ENCODE data around the gene FERMT1.

Gene FERMT1

GRCh38 chr20:6100246-6100645, 22.6 kb downstream of the FERMT1 start:
- Mint-ChIP-seq H3K4me3 (no peak overlapping the region), H3K27me3 (peaks cover 6% of the 10 kb centered on the region), H3K4me1 (ENCODE audit: low read depth) (no peaks in the 10 kb centered on the region), H3K36me3 (ENCODE audit: low read depth) (no peaks in the 10 kb centered on the region), H3K9me3 (no peaks in the 10 kb centered on the region), H3K27ac (no peak overlapping the region)
- DNase-seq, result no peak

GRCh38 chr20:6099819-6100218, 23.0 kb downstream of the FERMT1 start:
- Mint-ChIP-seq H3K27ac (no peak overlapping the region), H3K27me3 (peaks cover 6% of the 10 kb centered on the region), H3K4me1 (ENCODE audit: low read depth) (no peaks in the 10 kb centered on the region), H3K36me3 (ENCODE audit: low read depth) (no peaks in the 10 kb centered on the region), H3K4me3 (no peak overlapping the region), H3K9me3 (no peaks in the 10 kb centered on the region)
- no peak for DNase-seq

GRCh38 chr20:6095409-6095808, 27.4 kb downstream of the FERMT1 start:
- no peak overlapping the region for H3K27ac Mint-ChIP-seq
- no peaks in the 10 kb centered on the region for H3K4me1 Mint-ChIP-seq (ENCODE audit: low read depth)
- H3K4me3 Mint-ChIP-seq, result no peak overlapping the region
- peaks cover 22% of the 10 kb centered on the region for H3K27me3 Mint-ChIP-seq
- no peak for DNase-seq
- H3K9me3 Mint-ChIP-seq, result no peaks in the 10 kb centered on the region
- H3K36me3 Mint-ChIP-seq (ENCODE audit: low read depth), result no peaks in the 10 kb centered on the region

- Mint-ChIP-seq H3K36me3 (ENCODE audit: low read depth) (no peaks in the 10 kb centered on the region), H3K4me3 (no peak overlapping the region), H3K27me3 (peaks cover 25% of the 10 kb centered on the region), H3K27ac (no peak overlapping the region), H3K4me1 (ENCODE audit: low read depth) (no peaks in the 10 kb centered on the region), H3K9me3 (no peaks in the 10 kb centered on the region)
- DNase-seq, result no peak
Measured at GRCh38 chr20:6094565-6094964, 28.3 kb downstream of the FERMT1 start.

- no peaks in the 10 kb centered on the region for H3K36me3 Mint-ChIP-seq (ENCODE audit: low read depth)
- DNase-seq, result no peak
- no peaks in the 10 kb centered on the region for H3K4me1 Mint-ChIP-seq (ENCODE audit: low read depth)
- peaks cover 27% of the 10 kb centered on the region for H3K27me3 Mint-ChIP-seq
- H3K9me3 Mint-ChIP-seq, result no peaks in the 10 kb centered on the region
- no peak overlapping the region for H3K27ac Mint-ChIP-seq
- no peak overlapping the region for H3K4me3 Mint-ChIP-seq
Measured at GRCh38 chr20:6094063-6094462, 28.8 kb downstream of the FERMT1 start.

GRCh38 chr20:6091661-6092060, 31.2 kb downstream of the FERMT1 start:
- Mint-ChIP-seq H3K4me3 (no peak overlapping the region), H3K36me3 (ENCODE audit: low read depth) (no peaks in the 10 kb centered on the region), H3K27me3 (peaks cover 25% of the 10 kb centered on the region), H3K4me1 (ENCODE audit: low read depth) (no peaks in the 10 kb centered on the region), H3K27ac (no peak overlapping the region), H3K9me3 (no peaks in the 10 kb centered on the region)
- no peak for DNase-seq

- no peak overlapping the region for H3K4me3 Mint-ChIP-seq
- no peaks in the 10 kb centered on the region for H3K36me3 Mint-ChIP-seq (ENCODE audit: low read depth)
- no peak for DNase-seq
- H3K27me3 Mint-ChIP-seq, result peaks cover 6% of the 10 kb centered on the region
- H3K27ac Mint-ChIP-seq, result no peak overlapping the region
- no peaks in the 10 kb centered on the region for H3K4me1 Mint-ChIP-seq (ENCODE audit: low read depth)
- no peaks in the 10 kb centered on the region for H3K9me3 Mint-ChIP-seq
Measured at GRCh38 chr20:6086868-6087267, 36.0 kb downstream of the FERMT1 start.

- Mint-ChIP-seq H3K27ac (no peak overlapping the region), H3K4me3 (no peak overlapping the region), H3K4me1 (ENCODE audit: low read depth) (no peaks in the 10 kb centered on the region), H3K9me3 (no peaks in the 10 kb centered on the region), H3K36me3 (ENCODE audit: low read depth) (no peaks in the 10 kb centered on the region), H3K27me3 (no peaks in the 10 kb centered on the region)
- no peak for DNase-seq
Measured at GRCh38 chr20:6083926-6084325, 38.9 kb downstream of the FERMT1 start.

GRCh38 chr20:6081236-6081635, 41.6 kb downstream of the FERMT1 start:
- no peak overlapping the region for H3K27ac Mint-ChIP-seq
- H3K9me3 Mint-ChIP-seq, result no peaks in the 10 kb centered on the region
- DNase-seq, result no peak
- H3K4me3 Mint-ChIP-seq, result no peak overlapping the region
- H3K4me1 Mint-ChIP-seq (ENCODE audit: low read depth), result no peaks in the 10 kb centered on the region
- peaks cover 4% of the 10 kb centered on the region for H3K27me3 Mint-ChIP-seq
- no peaks in the 10 kb centered on the region for H3K36me3 Mint-ChIP-seq (ENCODE audit: low read depth)

GRCh38 chr20:6079016-6079415, 43.8 kb downstream of the FERMT1 start:
- Mint-ChIP-seq H3K27ac (no peak overlapping the region), H3K9me3 (no peaks in the 10 kb centered on the region), H3K36me3 (ENCODE audit: low read depth) (no peaks in the 10 kb centered on the region), H3K4me3 (no peak overlapping the region), H3K4me1 (ENCODE audit: low read depth) (no peaks in the 10 kb centered on the region), H3K27me3 (peaks cover 4% of the 10 kb centered on the region)
- DNase-seq, result no peak

GRCh38 chr20:6075428-6076219, 47.2 kb downstream of the FERMT1 start:
- H3K4me3 Mint-ChIP-seq, result no peak overlapping the region
- no peaks in the 10 kb centered on the region for H3K36me3 Mint-ChIP-seq (ENCODE audit: low read depth)
- DNase-seq, result no peak
- H3K9me3 Mint-ChIP-seq, result no peaks in the 10 kb centered on the region
- H3K27me3 Mint-ChIP-seq, result peaks cover 4% of the 10 kb centered on the region
- no peaks in the 10 kb centered on the region for H3K4me1 Mint-ChIP-seq (ENCODE audit: low read depth)
- no peak overlapping the region for H3K27ac Mint-ChIP-seq

- Mint-ChIP-seq H3K4me3 (no peak overlapping the region), H3K27ac (no peak overlapping the region), H3K36me3 (ENCODE audit: low read depth) (no peaks in the 10 kb centered on the region), H3K9me3 (no peaks in the 10 kb centered on the region), H3K27me3 (peaks cover 4% of the 10 kb centered on the region), H3K4me1 (ENCODE audit: low read depth) (no peaks in the 10 kb centered on the region)
- no peak for DNase-seq
Measured at GRCh38 chr20:6074784-6075183, 48.0 kb downstream of the FERMT1 start.

- Mint-ChIP-seq H3K9me3 (no peaks in the 10 kb centered on the region), H3K4me1 (ENCODE audit: low read depth) (no peaks in the 10 kb centered on the region), H3K36me3 (ENCODE audit: low read depth) (no peaks in the 10 kb centered on the region), H3K27ac (no peak overlapping the region), H3K27me3 (peaks cover 4% of the 10 kb centered on the region), H3K4me3 (no peak overlapping the region)
- no peak for DNase-seq
Measured at GRCh38 chr20:6074145-6074561, 48.7 kb downstream of the FERMT1 start.

GRCh38 chr20:6070829-6071695, 51.8 kb downstream of the FERMT1 start:
- no peak overlapping the region for H3K27ac Mint-ChIP-seq
- no peak for DNase-seq
- H3K4me1 Mint-ChIP-seq (ENCODE audit: low read depth), result no peaks in the 10 kb centered on the region
- H3K36me3 Mint-ChIP-seq (ENCODE audit: low read depth), result no peaks in the 10 kb centered on the region
- H3K27me3 Mint-ChIP-seq, result no peaks in the 10 kb centered on the region
- no peaks in the 10 kb centered on the region for H3K9me3 Mint-ChIP-seq
- H3K4me3 Mint-ChIP-seq, result no peak overlapping the region

- no peaks in the 10 kb centered on the region for H3K4me1 Mint-ChIP-seq (ENCODE audit: low read depth)
- no peaks in the 10 kb centered on the region for H3K9me3 Mint-ChIP-seq
- no peaks in the 10 kb centered on the region for H3K27me3 Mint-ChIP-seq
- no peak overlapping the region for H3K4me3 Mint-ChIP-seq
- no peak for DNase-seq
- no peak overlapping the region for H3K27ac Mint-ChIP-seq
- no peaks in the 10 kb centered on the region for H3K36me3 Mint-ChIP-seq (ENCODE audit: low read depth)
Measured at GRCh38 chr20:6069669-6070068, 53.2 kb downstream of the FERMT1 start.

All from activated T-cell treated with anti-CD3 and anti-CD28 coated beads, Interleukin-2, amount 50 U/mL, for 24 hours (primary cell).